SHP77 (cell line): ENCODE data around the gene C1QTNF12.

ENCODE experiments used
- DNase-seq, 2 experiments: peaks; one replicate each; lab custom pipeline; 2025; lab: John Stamatoyannopoulos, UW

Gene C1QTNF12

GRCh38 chr1:1281533-1282321 lies 35.2 kb upstream of the C1QTNF12 start:
- peak; percentile 46 to 73 for DNase-seq

GRCh38 chr1:1280782-1281481 lies 34.4 kb upstream of the C1QTNF12 start:
- DNase-seq, result no peak

GRCh38 chr1:1279028-1279427 lies 32.5 kb upstream of the C1QTNF12 start:
- DNase-seq, result no peak

- DNase-seq, result no peak
Measured at GRCh38 chr1:1278620-1279019, 32.1 kb upstream of the C1QTNF12 start.

GRCh38 chr1:1275836-1276235 lies 29.3 kb upstream of the C1QTNF12 start:
- DNase-seq, result no peak

- no peak for DNase-seq
Measured at GRCh38 chr1:1274931-1275431, 28.5 kb upstream of the C1QTNF12 start.

- DNase-seq, result no peak
Measured at GRCh38 chr1:1274299-1274930, 27.9 kb upstream of the C1QTNF12 start.

- peak; percentile 65 to 86 for DNase-seq
Measured at GRCh38 chr1:1273512-1274298, 27.2 kb upstream of the C1QTNF12 start, which contains the start of gene UBE2J2. Gene UBE2J2 (minus strand): TSS chr1:1273854. CDS start chr1:1267992, 5,862 bp downstream.

GRCh38 chr1:1273209-1273511 lies 26.6 kb upstream of the C1QTNF12 start:
- DNase-seq, result no peak

- no peak for DNase-seq
Measured at GRCh38 chr1:1272341-1273208, 26.1 kb upstream of the C1QTNF12 start.

GRCh38 chr1:1270813-1271212 lies 24.3 kb upstream of the C1QTNF12 start:
- DNase-seq, result no peak

GRCh38 chr1:1268284-1268682 lies 21.8 kb upstream of the C1QTNF12 start:
- DNase-seq, result no peak

GRCh38 chr1:1267488-1268283 lies 21.2 kb upstream of the C1QTNF12 start:
- DNase-seq, result no peak

GRCh38 chr1:1264868-1265272 lies 18.3 kb upstream of the C1QTNF12 start:
- DNase-seq, result no peak

GRCh38 chr1:1264026-1264425 lies 17.5 kb upstream of the C1QTNF12 start:
- no peak for DNase-seq

- no peak for DNase-seq
Measured at GRCh38 chr1:1262758-1263157, 16.2 kb upstream of the C1QTNF12 start.

- no peak for DNase-seq
Measured at GRCh38 chr1:1262071-1262470, 15.5 kb upstream of the C1QTNF12 start.

- DNase-seq, result no peak
Measured at GRCh38 chr1:1260843-1261560, 14.5 kb upstream of the C1QTNF12 start.

GRCh38 chr1:1259951-1260600 lies 13.6 kb upstream of the C1QTNF12 start:
- no peak for DNase-seq
